SK-N-SH (cell line): Measurements from ENCODE around the gene CYFIP1. TPM values are rescaled to one million over a fixed set of nuclear protein-coding genes. Genes with fewer than 3 reads are reported as not detected.

Experiments used
- CTCF ChIA-PET: fragments of 300-600, 350-600 bp; formaldehyde crosslinking; extraction: SDS; loops from one replicate; lab custom pipeline; 2021; lab: Yijun Ruan, JAX
- POLR2A ChIA-PET: fragments of 350-600 bp; sonication (Branson Sonifier 250); formaldehyde crosslinking; extraction: SDS; loops from one replicate; lab custom pipeline; 2020; ENCODE audit warnings: antibody characterized with exemption, inconsistent platforms; lab: Yijun Ruan, JAX
- DNase-seq: peaks from one replicate; pipeline ENCODE4 v3.0.0; 2012
- H2AFZ ChIP-seq: fragments of 200-600 bp; sonication (generic); 2 replicates; pipeline ENCODE4 v1.8.1; 2016; ENCODE audit warnings: antibody characterized with exemption, mild to moderate bottlenecking, low read depth
- H3F3A ChIP-seq: fragments of 200-600 bp; sonication (generic); replicated peaks from 2 replicates; pipeline ENCODE3; 2016; ENCODE audit warnings: antibody characterized with exemption, mild to moderate bottlenecking; ENCODE audit not compliant: insufficient read depth
- H3K27ac ChIP-seq, 2 experiments: fragments of 200-500 bp in 1 of 2; fragments of 200-600 bp in 1 of 2; sonication (Bioruptor generic) in 1 of 2; sonication (generic), shearing (Covaris generic) in 1 of 2; 2 replicates each; pipeline versions ENCODE4 v1.5.1 to v1.6.1; 2014 to 2016; ENCODE audit warnings: low read depth in 2 of 2, inconsistent platforms in 1 of 2, low read length in 1 of 2, mild to moderate bottlenecking in 1 of 2, mixed read lengths in 1 of 2
- H3K27me3 ChIP-seq: fragments of 200-600 bp; sonication (generic), shearing (Covaris generic); 2 replicates; pipeline ENCODE4 v1.6.1; 2016; ENCODE audit warnings: mixed run types; ENCODE audit not compliant: insufficient read depth
- H3K36me3 ChIP-seq, 2 experiments: fragments of 200-500 bp in 1 of 2; fragments of 200-600 bp in 1 of 2; sonication (Bioruptor generic) in 1 of 2; sonication (generic) in 1 of 2; replicated peaks in 1 of 2; 2 replicates each; pipeline versions ENCODE3 to v1.5.1; 2014 to 2016; ENCODE audit warnings: low read length in 1 of 2, mild to moderate bottlenecking in 1 of 2; ENCODE audit not compliant: insufficient read depth in 2 of 2, control insufficient read depth in 1 of 2
- H3K4me1 ChIP-seq, 2 experiments: fragments of 200-500 bp in 1 of 2; fragments of 200-600 bp in 1 of 2; sonication (Bioruptor generic) in 1 of 2; sonication (generic), shearing (Covaris generic) in 1 of 2; 2 replicates each; pipeline versions ENCODE4 v1.5.1 to v1.6.1; 2014 to 2016; ENCODE audit warnings: low read depth in 1 of 2, low read length in 1 of 2, mixed run types in 1 of 2; ENCODE audit not compliant: insufficient read depth in 2 of 2, control insufficient read depth in 1 of 2
- H3K4me2 ChIP-seq: fragments of 200-600 bp; sonication (generic), shearing (Covaris generic); 2 replicates; pipeline ENCODE4 v1.6.1; 2017; ENCODE audit warnings: mixed run types
- H3K4me3 ChIP-seq, 2 experiments: fragments of 200-500 bp in 1 of 2; fragments of 200-600 bp in 1 of 2; sonication (Bioruptor generic) in 1 of 2; sonication (generic), shearing (Covaris generic) in 1 of 2; 2 replicates each; pipeline versions ENCODE4 v1.5.1 to v1.8.1; 2014 to 2016; ENCODE audit warnings: low read depth in 2 of 2, inconsistent platforms in 1 of 2, low read length in 1 of 2, mild to moderate bottlenecking in 1 of 2, mixed read lengths in 1 of 2, moderate library complexity in 1 of 2
- H3K79me2 ChIP-seq: fragments of 200-600 bp; sonication (generic); 2 replicates; pipeline ENCODE4 v1.8.1; 2017; ENCODE audit warnings: mild to moderate bottlenecking; ENCODE audit not compliant: insufficient read depth
- H3K9ac ChIP-seq: fragments of 200-600 bp; sonication (generic); 2 replicates; pipeline ENCODE4 v1.6.1; 2017; ENCODE audit warnings: mixed run types
- H3K9me2 ChIP-seq: fragments of 200-600 bp; sonication (generic); 2 replicates; pipeline ENCODE4 v1.6.1; 2017; ENCODE audit warnings: mixed run types
- H3K9me3 ChIP-seq: fragments of 200-600 bp; sonication (generic); 2 replicates; pipeline ENCODE4 v1.6.1; 2017; ENCODE audit warnings: mixed run types, mild to moderate bottlenecking, moderate library complexity
- H4K20me1 ChIP-seq: fragments of 200-600 bp; sonication (generic); 2 replicates; pipeline ENCODE4 v1.6.1; 2017; ENCODE audit warnings: mild to moderate bottlenecking, mixed run types; ENCODE audit not compliant: insufficient read depth
- CHD2 ChIP-seq: fragments of 150-350 bp; IDR thresholded peaks from 2 replicates; pipeline ENCODE4 v1.6.1; 2018; ENCODE audit warnings: low read length; ENCODE audit not compliant: partially characterized antibody
- CTCF ChIP-seq: fragments of 200-600 bp; sonication (generic); IDR thresholded peaks from 2 replicates; pipeline ENCODE4 v1.6.1; 2017; ENCODE audit warnings: antibody characterized with exemption, mild to moderate bottlenecking, moderate library complexity
- EZH2phosphoT487 ChIP-seq: fragments of 200-600 bp; sonication (generic); IDR thresholded peaks from 2 replicates; pipeline ENCODE4 v1.6.1; 2017; ENCODE audit warnings: low read depth, mixed run types, mild to moderate bottlenecking, antibody characterized with exemption, moderate library complexity, borderline replicate concordance
- GATA2 ChIP-seq: sonication (generic); formaldehyde crosslinking; IDR thresholded peaks from 2 replicates; pipeline ENCODE4 v1.5.0; 2020; ENCODE audit warnings: mild to moderate bottlenecking, missing genetic modification reagents
- IRF3 ChIP-seq: fragments of 150-350 bp; IDR thresholded peaks from 2 replicates; pipeline ENCODE4 v1.6.1; 2016; ENCODE audit warnings: mild to moderate bottlenecking, low read depth, low read length
- JUND ChIP-seq: IDR thresholded peaks from 2 replicates; pipeline ENCODE4 v1.4.0; 2012
- MXI1 ChIP-seq: IDR thresholded peaks from 2 replicates; pipeline ENCODE4 v1.6.1; 2012; ENCODE audit warnings: mild to moderate bottlenecking, low read depth, low read length, improper control_type of control experiment
- NRF1 ChIP-seq: IDR thresholded peaks from 2 replicates; pipeline ENCODE4 v1.6.1; 2012; ENCODE audit warnings: low read depth, mild to moderate bottlenecking, low read length
- RAD21 ChIP-seq: IDR thresholded peaks from 2 replicates; pipeline ENCODE4 v1.6.1; 2012; ENCODE audit warnings: mild to moderate bottlenecking, low read length
- RCOR1 ChIP-seq: fragments of 150-350 bp; IDR thresholded peaks from 2 replicates; pipeline ENCODE4 v1.6.1; 2017; ENCODE audit warnings: antibody characterized with exemption, low read length
- RFX5 ChIP-seq: IDR thresholded peaks from 2 replicates; pipeline ENCODE4 v1.6.1; 2012; ENCODE audit warnings: mild to moderate bottlenecking, improper control_type of control experiment, low read length
- TAF1 ChIP-seq: IDR thresholded peaks from 2 replicates; pipeline ENCODE4 v1.6.1; 2012; ENCODE audit warnings: low read depth, mild to moderate bottlenecking, low read length, moderate library complexity, borderline replicate concordance
- USF1 ChIP-seq: IDR thresholded peaks from 2 replicates; pipeline ENCODE4 v1.4.0; 2012; ENCODE audit warnings: low read depth, borderline replicate concordance
- ZBTB33 ChIP-seq: IDR thresholded peaks from 2 replicates; pipeline ENCODE4 v1.4.0; 2012; ENCODE audit warnings: low read depth, borderline replicate concordance
- WGBS: methylation state at CpG from one replicate; pipeline ENCODE4 v1.1.6; 2017; ENCODE audit warnings: low lambda C conversion rate; 5-methylcytosine and 5-hydroxymethylcytosine counted together
- polyA plus RNA-seq, 3 experiments: library from polyadenylated mRNA; depleted of rRNA; stranded (reverse); fragments of >200 nt; gene quantifications; 2 replicates each; pipeline ENCODE4 v1.2.3, GENCODE V29; 2012
- TF ChIP-seq, protein P1 (sequence below): IDR thresholded peaks from 2 replicates; pipeline ENCODE4 v1.4.0; 2012; ENCODE audit warnings: low read depth

Gene CYFIP1
- polyA plus RNA-seq, 1 of the 3 experiments (the other 2 are of a cell fraction): 53.4 TPM

DNA sequence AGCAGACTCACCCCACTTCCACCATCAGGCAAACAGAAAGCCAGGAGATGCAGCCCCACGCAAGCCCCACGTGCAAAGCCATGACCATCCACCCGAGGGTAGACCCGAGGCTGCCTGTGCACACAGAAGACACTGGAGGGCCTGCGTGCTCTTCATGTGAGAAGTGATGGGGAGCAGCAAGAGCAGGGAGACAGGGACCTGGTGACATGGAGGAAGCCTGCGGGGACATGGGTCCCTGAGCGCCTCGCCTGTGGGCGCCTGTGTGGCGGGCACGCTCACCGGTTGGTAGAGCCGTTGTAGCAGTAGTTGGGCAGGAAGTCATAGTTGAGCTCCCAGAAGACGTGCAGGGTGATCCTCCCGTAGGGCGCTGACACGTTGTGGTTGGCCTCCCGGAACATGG, 76.7 kb downstream of the CYFIP1 start:
- TF ChIP-seq IRF3 (no peak), MXI1 (no peak)
- Histone ChIP-seq H2AFZ (no peak overlapping the region), H3K4me3 (no peak overlapping the region), H3F3A (no peaks in the 10 kb centered on the region), H3K36me3 (peaks cover 11 to 49% of the 10 kb centered on the region in 2 experiments), H3K9me3 (no peaks in the 10 kb centered on the region), H4K20me1 (no peaks in the 10 kb centered on the region), H3K4me1 (peaks cover 0 to 8% of the 10 kb centered on the region in 2 experiments; a peak in 1 of 4 replicates), H3K27me3 (no peaks in the 10 kb centered on the region), H3K4me2 (no peak overlapping the region), H3K9ac (no peak overlapping the region), H3K9me2 (no peaks in the 10 kb centered on the region), H3K27ac (no peak overlapping the region), H3K79me2 (no peaks in the 10 kb centered on the region)
- ChIA-PET POLR2A (no interaction called here), CTCF (no interaction called here)
- DNase-seq: no peak
- 97% methylated on average over 16 of the region's 18 CpGs for WGBS

GRCh38 chr15:22902981-22903380, 77.2 kb downstream of the CYFIP1 start:
- Histone ChIP-seq H3K27me3 (no peaks in the 10 kb centered on the region), H4K20me1 (no peaks in the 10 kb centered on the region), H3K9me3 (no peaks in the 10 kb centered on the region), H3K9me2 (no peaks in the 10 kb centered on the region), H3F3A (no peaks in the 10 kb centered on the region), H3K9ac (no peak overlapping the region), H3K4me3 (no peak overlapping the region), H2AFZ (no peak overlapping the region), H3K4me2 (no peak overlapping the region), H3K4me1 (peaks cover 0 to 8% of the 10 kb centered on the region in 2 experiments; a peak in 1 of 4 replicates), H3K27ac (no peak overlapping the region), H3K79me2 (no peaks in the 10 kb centered on the region), H3K36me3 (peaks cover 11 to 45% of the 10 kb centered on the region in 2 experiments)
- DNase-seq: no peak
- ChIA-PET POLR2A (no interaction called here), CTCF (no interaction called here)
- TF ChIP-seq CHD2 (no peak), RFX5 (no peak), RAD21 (no peak), RCOR1 (no peak), USF1 (no peak)
- TF ChIP-seq, protein P1, sequence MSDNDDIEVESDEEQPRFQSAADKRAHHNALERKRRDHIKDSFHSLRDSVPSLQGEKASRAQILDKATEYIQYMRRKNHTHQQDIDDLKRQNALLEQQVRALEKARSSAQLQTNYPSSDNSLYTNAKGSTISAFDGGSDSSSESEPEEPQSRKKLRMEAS: no peak
- 97% methylated on average over 6 of the region's 11 CpGs for WGBS

DNA sequence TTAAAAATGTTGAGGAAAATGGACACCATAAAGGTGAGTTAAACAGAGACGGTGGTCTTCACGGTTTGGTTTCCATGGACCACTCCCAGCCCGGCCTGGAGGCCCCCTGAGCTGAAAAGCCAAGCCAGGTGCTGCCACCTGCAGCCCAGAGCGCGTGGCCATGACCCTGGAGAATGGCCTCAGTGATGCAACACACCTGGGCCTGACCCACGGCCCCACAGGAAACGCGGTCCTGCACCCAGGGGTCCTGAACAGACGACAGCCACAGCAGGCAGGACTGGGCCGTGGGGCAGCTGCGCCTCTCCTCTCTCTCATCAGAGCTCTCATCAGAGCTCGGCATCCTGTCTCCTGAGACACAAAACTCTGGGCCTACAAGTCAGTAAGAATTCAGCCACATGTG, 77.6 kb downstream of the CYFIP1 start:
- H3K4me3 ChIP-seq: no peak overlapping the region
- H3K27me3 ChIP-seq: no peaks in the 10 kb centered on the region
- no peak overlapping the region for H2AFZ ChIP-seq
- no peak for TF ChIP-seq NRF1
- no peak for TF ChIP-seq GATA2
- TF ChIP-seq RFX5: no peak
- TF ChIP-seq CTCF: no peak
- no peak for TF ChIP-seq EZH2phosphoT487
- no peak for TF ChIP-seq ZBTB33
- TF ChIP-seq TAF1: no peak
- no peak for TF ChIP-seq JUND
- no peak overlapping the region for H3K4me2 ChIP-seq
- no peak overlapping the region for H3K27ac ChIP-seq
- ChIA-PET CTCF (no interaction called here), POLR2A (no interaction called here)
- no peak for DNase-seq
- H3F3A ChIP-seq: no peaks in the 10 kb centered on the region
- over 99% methylated on average over 7 of the region's 12 CpGs for WGBS
- H3K36me3 ChIP-seq: peaks cover 10 to 44% of the 10 kb centered on the region in 2 experiments
- no peaks in the 10 kb centered on the region for H3K9me3 ChIP-seq
- no peaks in the 10 kb centered on the region for H3K9me2 ChIP-seq
- H3K4me1 ChIP-seq: peaks cover 0 to 8% of the 10 kb centered on the region in 2 experiments; a peak in 1 of 4 replicates
- no peaks in the 10 kb centered on the region for H4K20me1 ChIP-seq
- H3K9ac ChIP-seq: no peak overlapping the region
- H3K79me2 ChIP-seq: no peaks in the 10 kb centered on the region
